Vagina (tissue), 2 donors: Measurements from ENCODE around the gene ELMO1. TPM values are rescaled to one million over a fixed set of nuclear protein-coding genes. Genes with fewer than 3 reads are reported as not detected.

Experiments used
- DNase-seq, 2 donors: peaks; one replicate each; pipeline ENCODE4 v3.0.0-alpha.2; 2017; ENCODE audit errors: extremely low spot score in 2 of 2
- H3K27ac ChIP-seq: fragments of 200-600 bp; sonication (generic); one replicate; pipeline ENCODE4 v1.5.1; 2019
- H3K27me3 ChIP-seq: fragments of 200-600 bp; sonication (generic); one replicate; pipeline ENCODE4 v1.5.1; 2019
- H3K36me3 ChIP-seq, 2 donors: fragments of 200-600 bp; sonication (generic); one replicate each; pipeline ENCODE4 v1.5.1; 2017 to 2019
- H3K4me1 ChIP-seq: fragments of 200-600 bp; sonication (generic); one replicate; pipeline ENCODE4 v1.5.1; 2019
- H3K4me3 ChIP-seq, 2 donors: fragments of 200-600 bp; sonication (generic); 1 replicate in 1 of 2; 2 replicates in 1 of 2; pipeline ENCODE4 v1.5.1; 2016 to 2019
- H3K9me3 ChIP-seq: fragments of 200-600 bp; sonication (generic); one replicate; pipeline ENCODE4 v1.5.1; 2019
- POLR2A ChIP-seq, 2 donors: fragments of 450-650 bp; IDR thresholded peaks; one replicate each; pipeline ENCODE4 v1.6.1; 2017; ENCODE audit warnings: antibody characterized with exemption in 2 of 2, mild to moderate bottlenecking in 2 of 2, moderate library complexity in 2 of 2
- POLR2AphosphoS5 ChIP-seq, 2 donors: sonication (generic); formaldehyde crosslinking; IDR thresholded peaks; one replicate each; pipeline ENCODE4 v1.9.0; 2017; ENCODE audit warnings: antibody characterized with exemption in 2 of 2, mild to moderate bottlenecking in 2 of 2, low read depth in 1 of 2; ENCODE audit not compliant: insufficient read depth in 1 of 2
- intact Hi-C: fragments of 100-400 bp; cut with DNase I; formaldehyde crosslinking; loops from one replicate; pipeline ENCODE4 v1.15.1; 2023
- total RNA-seq: library from RNA; depleted of rRNA; stranded (reverse); fragments of >200 nt; gene quantifications from one replicate; pipeline ENCODE4 v1.2.3, GENCODE V29; 2016
- TF ChIP-seq, protein P1 (sequence below), 3 experiments: fragments of 450-650 bp in 2 of 3; fragments of 200-600 bp in 1 of 3; sonication (generic) in 1 of 3; IDR thresholded peaks; one replicate each; pipeline ENCODE4 v1.5.1; 2017 to 2019; ENCODE audit warnings: antibody characterized with exemption in 3 of 3, mild to moderate bottlenecking in 2 of 3, moderate library complexity in 2 of 3

The ELMO1 gene
- total RNA-seq, 1 donor from 2014 or later: 74.4 TPM

DNA sequence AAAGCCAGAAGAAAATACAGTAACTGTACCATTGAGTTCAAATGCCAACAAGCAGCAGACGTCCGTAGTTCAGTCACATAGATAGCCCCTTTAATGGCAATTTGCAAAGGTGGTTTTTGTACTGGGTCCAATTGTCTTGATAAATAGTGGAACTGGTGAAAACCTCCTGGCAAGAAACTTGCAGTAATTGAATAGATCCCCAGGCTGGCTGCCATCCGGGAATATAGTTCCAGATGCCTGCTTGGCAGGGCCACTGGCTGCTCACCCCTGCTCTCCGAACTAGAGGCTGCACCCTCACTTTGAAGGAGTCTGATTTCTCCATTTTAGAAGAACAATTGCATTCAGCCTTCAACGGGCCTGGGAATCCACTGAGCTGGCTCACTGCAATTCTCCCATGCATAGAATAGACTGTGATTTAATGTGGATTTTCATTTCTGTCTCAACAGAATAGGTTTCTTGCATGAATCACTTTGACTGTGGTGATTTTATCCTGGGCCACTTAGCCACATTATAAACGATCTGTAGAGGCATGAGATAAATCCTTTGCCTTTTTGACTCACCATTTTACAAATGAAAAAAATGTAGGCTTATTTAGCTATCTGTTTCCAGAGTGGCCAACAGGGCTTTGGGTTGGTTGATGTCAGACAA lies 35.9 kb upstream of the ELMO1 start:
- no peak for DNase-seq
- no peaks in the 10 kb centered on the region for H3K9me3 ChIP-seq
- H3K36me3 ChIP-seq: no peaks in the 10 kb centered on the region
- H3K27ac ChIP-seq: no peak overlapping the region
- no peak overlapping the region for H3K4me3 ChIP-seq
- H3K4me1 ChIP-seq: no peaks in the 10 kb centered on the region
- TF ChIP-seq, protein P1, sequence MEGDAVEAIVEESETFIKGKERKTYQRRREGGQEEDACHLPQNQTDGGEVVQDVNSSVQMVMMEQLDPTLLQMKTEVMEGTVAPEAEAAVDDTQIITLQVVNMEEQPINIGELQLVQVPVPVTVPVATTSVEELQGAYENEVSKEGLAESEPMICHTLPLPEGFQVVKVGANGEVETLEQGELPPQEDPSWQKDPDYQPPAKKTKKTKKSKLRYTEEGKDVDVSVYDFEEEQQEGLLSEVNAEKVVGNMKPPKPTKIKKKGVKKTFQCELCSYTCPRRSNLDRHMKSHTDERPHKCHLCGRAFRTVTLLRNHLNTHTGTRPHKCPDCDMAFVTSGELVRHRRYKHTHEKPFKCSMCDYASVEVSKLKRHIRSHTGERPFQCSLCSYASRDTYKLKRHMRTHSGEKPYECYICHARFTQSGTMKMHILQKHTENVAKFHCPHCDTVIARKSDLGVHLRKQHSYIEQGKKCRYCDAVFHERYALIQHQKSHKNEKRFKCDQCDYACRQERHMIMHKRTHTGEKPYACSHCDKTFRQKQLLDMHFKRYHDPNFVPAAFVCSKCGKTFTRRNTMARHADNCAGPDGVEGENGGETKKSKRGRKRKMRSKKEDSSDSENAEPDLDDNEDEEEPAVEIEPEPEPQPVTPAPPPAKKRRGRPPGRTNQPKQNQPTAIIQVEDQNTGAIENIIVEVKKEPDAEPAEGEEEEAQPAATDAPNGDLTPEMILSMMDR (IDR thresholded peaks at IDR 0.05): no peak
- TF ChIP-seq POLR2AphosphoS5 (IDR thresholded peaks at IDR 0.05; ENCODE audit: insufficient read depth in 1 of 2, low read depth in 1 of 2) (no peak), POLR2A (IDR thresholded peaks at IDR 0.05) (no peak)
- intact Hi-C loops: no loop called here
- no peaks in the 10 kb centered on the region for H3K27me3 ChIP-seq

DNA sequence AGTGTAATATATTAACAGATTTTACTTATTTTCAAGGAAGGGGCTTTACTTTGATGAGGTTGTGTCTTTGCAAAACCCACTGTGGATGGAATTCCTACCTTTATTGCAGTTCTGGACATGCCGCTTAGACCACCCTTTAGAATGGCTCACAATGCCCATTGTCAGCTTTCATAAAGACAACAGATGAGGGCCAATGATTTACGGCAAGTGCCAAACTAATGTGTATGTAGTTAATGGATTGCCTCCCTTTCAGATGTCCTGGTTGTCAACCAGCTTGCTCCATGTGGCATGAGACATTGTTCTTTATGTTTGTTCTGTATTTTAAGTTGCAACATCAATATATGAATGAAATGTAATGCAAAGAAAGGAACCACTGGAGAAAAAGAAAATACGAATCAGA lies 35.0 kb upstream of the ELMO1 start:
- no peak for DNase-seq
- Histone ChIP-seq H3K4me1 (no peaks in the 10 kb centered on the region), H3K9me3 (no peaks in the 10 kb centered on the region), H3K36me3 (no peaks in the 10 kb centered on the region), H3K4me3 (no peak overlapping the region), H3K27ac (no peak overlapping the region), H3K27me3 (no peaks in the 10 kb centered on the region)
- TF ChIP-seq POLR2AphosphoS5 (IDR thresholded peaks at IDR 0.05; ENCODE audit: insufficient read depth in 1 of 2, low read depth in 1 of 2) (no peak), POLR2A (IDR thresholded peaks at IDR 0.05) (no peak)
- TF ChIP-seq, protein P1 (IDR thresholded peaks at IDR 0.05): no peak
- intact Hi-C loops: no loop called here

DNA sequence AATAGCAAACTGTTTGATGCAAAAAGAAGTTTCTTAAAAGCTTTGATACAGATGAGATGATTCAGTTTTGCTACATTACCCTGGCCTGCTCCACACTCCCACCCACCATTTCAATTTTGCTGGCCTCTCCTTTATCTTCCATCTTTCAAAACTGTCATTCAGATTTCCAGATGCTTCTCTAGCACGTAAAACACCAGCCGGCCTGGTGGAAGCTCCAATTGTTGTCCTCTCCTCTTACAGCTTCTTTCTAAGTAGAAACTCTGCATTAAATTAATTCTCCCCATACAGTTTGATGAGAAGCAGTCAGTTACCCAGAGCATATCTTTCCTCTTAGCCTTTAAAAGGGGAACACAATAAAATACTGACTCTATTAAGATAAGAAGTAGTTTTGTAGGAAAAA lies 34.3 kb upstream of the ELMO1 start:
- intact Hi-C loops: no loop called here
- TF ChIP-seq, protein P1 (IDR thresholded peaks at IDR 0.05): no peak
- TF ChIP-seq POLR2AphosphoS5 (IDR thresholded peaks at IDR 0.05; ENCODE audit: insufficient read depth in 1 of 2, low read depth in 1 of 2): no peak
- no peak for TF ChIP-seq POLR2A (IDR thresholded peaks at IDR 0.05)
- no peaks in the 10 kb centered on the region for H3K9me3 ChIP-seq

DNA sequence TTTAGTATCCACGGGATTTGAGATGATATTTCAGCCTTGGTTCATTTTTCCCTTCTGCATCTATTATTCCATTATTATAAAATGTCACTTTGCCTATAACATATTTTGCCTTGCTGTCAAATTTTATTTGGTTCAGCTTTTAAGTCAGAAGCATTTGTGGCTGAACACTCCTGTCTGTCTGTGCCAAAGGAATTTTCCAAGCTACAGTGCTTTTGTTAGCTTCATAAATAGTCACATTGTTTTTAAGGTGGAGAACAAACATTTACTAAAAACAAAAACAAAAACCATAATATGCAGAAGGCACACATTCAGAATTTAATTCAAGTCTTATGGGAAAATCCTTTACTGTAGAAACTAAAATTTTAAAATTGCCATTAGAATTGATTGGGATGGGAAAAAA lies 33.8 kb upstream of the ELMO1 start:
- Histone ChIP-seq H3K4me1 (no peaks in the 10 kb centered on the region), H3K9me3 (no peaks in the 10 kb centered on the region), H3K36me3 (no peaks in the 10 kb centered on the region), H3K27ac (no peak overlapping the region), H3K27me3 (no peaks in the 10 kb centered on the region), H3K4me3 (no peak overlapping the region)
- intact Hi-C loops: no loop called here
- TF ChIP-seq, protein P1 (IDR thresholded peaks at IDR 0.05): no peak
- TF ChIP-seq POLR2A (IDR thresholded peaks at IDR 0.05) (no peak), POLR2AphosphoS5 (IDR thresholded peaks at IDR 0.05; ENCODE audit: insufficient read depth in 1 of 2, low read depth in 1 of 2) (no peak)
- no peak for DNase-seq

More for the DNA sequence above, 34.3 kb upstream of the ELMO1 start:
- Histone ChIP-seq H3K27me3 (no peaks in the 10 kb centered on the region), H3K36me3 (no peaks in the 10 kb centered on the region), H3K27ac (no peak overlapping the region), H3K4me3 (no peak overlapping the region), H3K4me1 (no peaks in the 10 kb centered on the region)
- no peak for DNase-seq

DNA sequence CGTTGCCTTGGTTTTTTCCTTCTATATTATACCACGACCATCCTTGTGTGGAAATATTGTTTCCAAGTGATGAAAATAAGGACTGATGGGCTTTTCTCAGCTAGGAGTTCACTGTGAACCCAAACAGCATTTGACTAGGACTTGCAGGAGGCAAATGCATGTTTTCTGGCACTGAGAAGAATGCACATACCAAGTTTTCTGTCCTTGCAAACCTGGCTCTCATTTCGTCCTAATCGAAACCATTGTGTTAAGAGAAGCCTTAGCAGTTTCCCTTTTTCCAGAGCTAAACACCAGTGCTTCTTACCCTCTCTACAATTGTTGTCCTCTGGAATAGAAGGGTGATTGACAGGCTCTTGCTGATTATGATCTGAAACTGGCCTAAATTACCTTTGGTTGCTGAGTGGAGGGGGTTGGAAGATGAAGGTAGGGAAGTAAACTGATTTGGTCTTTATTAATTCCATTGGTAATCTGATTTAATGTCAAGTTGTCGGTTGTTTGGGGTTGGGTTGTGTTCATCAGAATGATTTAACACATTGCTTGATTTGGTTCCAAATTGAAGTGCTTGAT lies 33.1 kb upstream of the ELMO1 start:
- intact Hi-C loops: no loop called here
- Histone ChIP-seq H3K36me3 (no peaks in the 10 kb centered on the region), H3K27ac (no peak overlapping the region), H3K4me1 (no peaks in the 10 kb centered on the region), H3K9me3 (no peaks in the 10 kb centered on the region), H3K4me3 (no peak overlapping the region), H3K27me3 (no peaks in the 10 kb centered on the region)
- DNase-seq: no peak
- TF ChIP-seq POLR2A (IDR thresholded peaks at IDR 0.05) (no peak), POLR2AphosphoS5 (IDR thresholded peaks at IDR 0.05; ENCODE audit: insufficient read depth in 1 of 2, low read depth in 1 of 2) (no peak)
- TF ChIP-seq, protein P1 (IDR thresholded peaks at IDR 0.05): no peak
